Esophagus muscularis mucosa (tissue), 3 donors: Measurements from ENCODE around the gene HAUS5.

Experiments
- CTCF ChIP-seq, 3 experiments: fragments of 200-600 bp in 2 of 3; fragments of 450-650 bp in 1 of 3; sonication (generic) in 2 of 3; IDR thresholded peaks; one replicate each; pipeline ENCODE4 v1.5.1; 2017 to 2019; ENCODE audit warnings: antibody characterized with exemption in 3 of 3, mild to moderate bottlenecking in 2 of 3, moderate library complexity in 1 of 3
- POLR2A ChIP-seq: fragments of 450-650 bp; IDR thresholded peaks from one replicate; pipeline ENCODE4 v1.6.1; 2017; ENCODE audit warnings: antibody characterized with exemption, moderate library complexity, mild to moderate bottlenecking, low read depth
- POLR2AphosphoS5 ChIP-seq, 2 donors: sonication (generic); formaldehyde crosslinking; IDR thresholded peaks; one replicate each; pipeline ENCODE4 v1.6.1; 2017; ENCODE audit warnings: antibody characterized with exemption in 2 of 2

GRCh38 chr19:35619290-35619923 lies 6.9 kb downstream of the HAUS5 start:
- TF ChIP-seq POLR2A (no peak), CTCF (IDR thresholded peaks at IDR 0.05) (no peak), POLR2AphosphoS5 (IDR thresholded peaks at IDR 0.05) (no peak)
